Memory B cell (primary cell): Measurements from ENCODE around the gene RBM34.

Experiments
- ATAC-seq: fragments of 150-1000 bp; cut with Tn5 transposase; 2 replicates; pipeline ENCODE4 v1.10.0; 2021; ENCODE audit warnings: low read depth, mild to moderate bottlenecking, moderate library complexity
- DNase-seq, 2 donors: peaks; one replicate each; pipeline ENCODE4 v3.0.0; 2022; ENCODE audit warnings: low spot score in 2 of 2
- H3K27ac Mint-ChIP-seq: one replicate; pipeline ENCODE4 v1.8.0; 2022; ENCODE audit warnings: mild to moderate bottlenecking, moderate library complexity, mixed read lengths
- H3K27me3 Mint-ChIP-seq: one replicate; pipeline ENCODE4 v1.8.0; 2022; ENCODE audit warnings: mixed read lengths
- H3K36me3 Mint-ChIP-seq: one replicate; pipeline ENCODE4 v1.8.0; 2022; ENCODE audit warnings: mild to moderate bottlenecking, mixed read lengths
- H3K4me1 Mint-ChIP-seq: one replicate; pipeline ENCODE4 v1.8.0; 2022; ENCODE audit warnings: mixed read lengths
- H3K4me3 Mint-ChIP-seq: one replicate; pipeline ENCODE4 v1.8.0; 2022; ENCODE audit warnings: mild to moderate bottlenecking, moderate library complexity, mixed read lengths
- H3K9me3 Mint-ChIP-seq: one replicate; pipeline ENCODE4 v1.8.0; 2022; ENCODE audit warnings: mixed read lengths

Gene RBM34

GRCh38 chr1:235113183-235113917 lies 47.7 kb downstream of the RBM34 start:
- Mint-ChIP-seq H3K36me3 (peaks cover 33% of the 10 kb centered on the region), H3K4me3 (no peak overlapping the region), H3K27me3 (no peaks in the 10 kb centered on the region), H3K9me3 (no peaks in the 10 kb centered on the region), H3K4me1 (peaks cover 2% of the 10 kb centered on the region), H3K27ac (peak overlapping the region; percentile 50)
- DNase-seq (no peak), ATAC-seq (no peak)

- Mint-ChIP-seq H3K4me1 (peaks cover 3% of the 10 kb centered on the region), H3K9me3 (no peaks in the 10 kb centered on the region), H3K27me3 (no peaks in the 10 kb centered on the region), H3K27ac (no peak overlapping the region), H3K4me3 (no peak overlapping the region), H3K36me3 (peaks cover 31% of the 10 kb centered on the region)
- DNase-seq (no peak), ATAC-seq (no peak)
These were observed 48.5 kb downstream of the RBM34 start for GRCh38 chr1:235112297-235113182.

- no peaks in the 10 kb centered on the region for H3K9me3 Mint-ChIP-seq
- H3K4me1 Mint-ChIP-seq = peaks cover 6% of the 10 kb centered on the region
- H3K36me3 Mint-ChIP-seq = peaks cover 35% of the 10 kb centered on the region
- H3K4me3 Mint-ChIP-seq = no peak overlapping the region
- no peak overlapping the region for H3K27ac Mint-ChIP-seq
- DNase-seq (no peak), ATAC-seq (no peak)
- no peaks in the 10 kb centered on the region for H3K27me3 Mint-ChIP-seq
These were observed 49.9 kb downstream of the RBM34 start for GRCh38 chr1:235111107-235111506.

DNA sequence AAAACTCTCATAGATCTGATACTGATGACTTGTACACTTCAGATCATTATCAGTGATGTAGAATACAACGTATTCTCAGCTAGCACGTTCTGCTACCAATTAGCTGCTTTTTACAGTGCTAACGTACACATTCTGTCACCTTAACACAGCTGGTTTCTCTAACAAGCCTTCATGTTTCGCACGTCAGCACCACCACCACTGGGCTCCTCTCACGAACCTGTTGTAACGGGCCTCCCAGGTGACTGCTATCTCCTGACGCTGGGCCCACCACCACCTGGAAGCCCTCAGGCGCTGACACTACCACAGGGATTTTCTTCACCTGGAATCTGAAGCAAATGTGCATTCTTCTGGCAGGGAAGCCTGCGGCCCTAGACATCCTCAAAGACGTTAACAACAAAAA lies 52.2 kb downstream of the RBM34 start:
- Mint-ChIP-seq H3K4me1 (peaks cover 16% of the 10 kb centered on the region), H3K27me3 (no peaks in the 10 kb centered on the region), H3K36me3 (peaks cover 29% of the 10 kb centered on the region), H3K4me3 (no peak overlapping the region), H3K27ac (no peak overlapping the region), H3K9me3 (no peaks in the 10 kb centered on the region)
- DNase-seq (no peak), ATAC-seq (no peak)

DNA sequence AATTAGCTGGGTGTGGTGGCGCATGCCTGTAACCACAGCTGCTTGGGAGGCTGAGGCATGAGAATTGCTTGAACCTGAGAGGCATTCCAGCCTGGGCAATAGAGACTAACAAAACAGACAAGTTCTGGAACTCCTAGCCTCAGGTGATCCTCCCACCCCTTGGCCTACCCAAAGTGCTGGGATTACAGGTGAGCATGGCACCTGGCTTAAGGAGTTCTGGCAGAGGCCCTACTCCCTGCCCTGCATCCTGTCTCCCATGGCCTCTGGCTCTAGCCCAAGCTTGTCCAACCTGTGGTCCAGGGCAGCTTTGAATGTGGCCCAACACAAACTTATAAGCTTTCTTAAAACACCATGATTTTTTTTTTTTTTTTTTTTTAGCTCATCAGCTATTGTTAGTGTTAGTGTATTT lies 52.9 kb downstream of the RBM34 start:
- no peak for DNase-seq
- peaks cover 17% of the 10 kb centered on the region for H3K4me1 Mint-ChIP-seq
- H3K36me3 Mint-ChIP-seq = peaks cover 24% of the 10 kb centered on the region
- H3K27me3 Mint-ChIP-seq = no peaks in the 10 kb centered on the region
- H3K9me3 Mint-ChIP-seq = no peaks in the 10 kb centered on the region
- no peak overlapping the region for H3K27ac Mint-ChIP-seq
- H3K4me3 Mint-ChIP-seq = no peak overlapping the region
- ATAC-seq = no peak

DNA sequence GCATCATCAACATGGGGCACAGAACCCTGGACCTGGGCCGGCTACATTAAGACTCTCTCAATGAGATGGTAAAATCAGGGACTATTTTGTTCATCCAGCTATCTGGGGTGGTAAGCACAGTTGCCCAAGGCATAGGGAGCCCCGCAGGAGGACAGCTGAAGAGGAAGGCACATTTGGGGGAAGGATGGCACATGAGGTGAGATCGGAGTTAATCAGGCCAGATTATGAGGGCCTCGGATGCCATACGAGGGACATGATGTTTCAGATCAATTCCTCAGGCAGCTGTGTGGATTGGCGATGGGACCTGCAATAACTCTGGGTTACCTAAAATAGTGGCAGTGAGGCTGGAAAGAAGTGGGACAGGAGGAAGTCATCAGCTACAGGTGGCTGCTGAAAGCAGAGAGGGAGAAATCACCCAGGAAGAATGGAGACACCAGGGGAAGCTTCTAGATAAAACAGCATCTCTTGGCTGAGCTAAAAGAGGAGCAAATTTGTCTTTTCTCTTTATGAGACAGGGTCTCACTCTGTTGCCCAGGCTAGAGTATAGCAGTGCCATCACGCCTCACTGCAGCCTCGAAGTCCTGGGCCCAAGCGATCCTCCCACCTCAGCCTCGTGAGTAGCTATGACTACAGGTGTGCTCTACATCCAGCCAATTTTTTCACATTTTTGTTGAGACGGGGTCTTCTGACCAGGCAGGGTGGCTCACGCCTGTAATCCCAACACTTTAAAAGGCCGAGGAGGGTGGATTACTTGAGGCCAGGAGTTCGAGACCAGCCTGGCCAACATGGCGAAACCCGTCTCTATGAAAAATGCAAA lies 53.5 kb downstream of the RBM34 start:
- H3K4me1 Mint-ChIP-seq = peaks cover 17% of the 10 kb centered on the region
- no peak for DNase-seq
- peaks cover 21% of the 10 kb centered on the region for H3K36me3 Mint-ChIP-seq
- H3K4me3 Mint-ChIP-seq = no peak overlapping the region
- no peaks in the 10 kb centered on the region for H3K27me3 Mint-ChIP-seq
- H3K9me3 Mint-ChIP-seq = no peaks in the 10 kb centered on the region
- peak overlapping the region; percentile 35 for H3K27ac Mint-ChIP-seq
- ATAC-seq = no peak

DNA sequence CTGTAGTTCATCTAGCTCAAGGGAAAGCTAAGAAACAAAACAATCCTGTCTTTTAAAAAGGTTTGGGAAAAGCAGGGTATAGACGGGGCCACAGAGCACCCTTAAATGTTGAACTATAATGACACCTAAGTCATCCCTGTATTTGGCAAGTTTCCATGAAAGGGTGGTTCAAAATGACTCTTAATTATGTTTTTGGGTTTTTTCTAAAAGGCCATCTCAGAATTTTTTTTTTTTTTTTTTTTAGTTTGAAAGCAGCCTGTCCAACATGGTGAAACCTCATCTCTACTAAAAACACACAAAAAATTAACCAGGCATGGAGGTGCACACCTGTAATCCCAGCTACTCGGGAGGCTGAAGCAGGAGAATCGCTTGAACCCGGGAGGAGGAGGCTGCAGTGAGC lies 54.6 kb downstream of the RBM34 start:
- DNase-seq (no peak), ATAC-seq (no peak)
- Mint-ChIP-seq H3K4me1 (peaks cover 17% of the 10 kb centered on the region), H3K27me3 (peaks cover 3% of the 10 kb centered on the region), H3K36me3 (peaks cover 21% of the 10 kb centered on the region), H3K4me3 (no peak overlapping the region), H3K9me3 (no peaks in the 10 kb centered on the region), H3K27ac (no peak overlapping the region)

DNA sequence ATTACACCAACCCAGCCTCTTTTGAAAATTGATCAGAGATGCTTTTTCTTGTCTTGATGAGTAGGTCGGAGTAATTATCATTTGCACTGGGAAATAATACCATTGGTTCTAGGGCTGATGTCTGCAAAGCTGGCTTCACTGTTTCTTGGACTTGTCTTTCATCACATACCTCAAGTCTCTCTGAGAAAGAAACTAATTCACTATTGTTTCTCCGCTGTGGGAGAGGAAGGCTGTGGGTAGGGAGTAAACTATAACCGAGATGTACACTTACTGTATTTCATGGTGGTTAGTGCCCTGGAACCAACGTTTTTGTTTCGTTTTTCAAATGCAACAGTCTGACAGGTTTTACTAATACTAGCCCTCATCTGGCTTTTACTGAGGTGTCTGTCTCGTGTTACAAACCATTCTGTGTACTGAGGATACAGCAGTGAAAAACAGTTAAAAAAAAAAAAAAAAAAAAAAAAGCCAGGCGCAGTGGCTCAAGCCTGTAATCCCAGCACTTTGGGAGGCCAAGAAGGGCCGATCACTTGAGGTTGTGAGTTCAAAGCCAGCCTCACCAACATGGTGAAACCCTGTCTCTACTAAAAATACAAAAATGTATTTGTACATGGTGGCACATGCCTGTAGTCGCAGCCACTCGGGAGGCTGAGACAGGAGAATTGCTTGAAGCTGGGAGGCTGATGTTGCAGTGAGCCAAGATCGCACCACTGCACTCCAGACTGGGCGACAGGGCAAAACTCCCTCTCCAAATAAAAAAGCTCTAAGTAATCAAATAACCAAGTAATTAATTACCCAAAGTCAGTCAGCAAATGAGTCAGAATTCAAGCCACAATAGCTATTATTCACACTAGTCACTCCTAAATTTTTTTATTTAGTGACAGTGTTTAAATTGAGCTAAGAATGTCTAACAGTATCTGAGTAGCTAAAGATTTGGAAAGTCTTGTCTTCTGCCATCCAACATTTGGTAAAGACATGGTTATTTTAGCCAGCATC lies 55.7 kb downstream of the RBM34 start:
- no peak for DNase-seq
- Mint-ChIP-seq H3K4me1 (peaks cover 17% of the 10 kb centered on the region), H3K36me3 (peaks cover 16% of the 10 kb centered on the region), H3K9me3 (no peaks in the 10 kb centered on the region), H3K4me3 (peak overlapping the region; percentile 74), H3K27ac (peak overlapping the region; percentile 77), H3K27me3 (peaks cover 4% of the 10 kb centered on the region)
- peak; percentile 39 for ATAC-seq

GRCh38 chr1:235102993-235103411 lies 58.0 kb downstream of the RBM34 start:
- Mint-ChIP-seq H3K27ac (no peak overlapping the region), H3K4me3 (no peak overlapping the region), H3K9me3 (no peaks in the 10 kb centered on the region), H3K27me3 (peaks cover 8% of the 10 kb centered on the region), H3K4me1 (peaks cover 15% of the 10 kb centered on the region), H3K36me3 (peaks cover 6% of the 10 kb centered on the region)
- ATAC-seq (no peak), DNase-seq (no peak)

DNA sequence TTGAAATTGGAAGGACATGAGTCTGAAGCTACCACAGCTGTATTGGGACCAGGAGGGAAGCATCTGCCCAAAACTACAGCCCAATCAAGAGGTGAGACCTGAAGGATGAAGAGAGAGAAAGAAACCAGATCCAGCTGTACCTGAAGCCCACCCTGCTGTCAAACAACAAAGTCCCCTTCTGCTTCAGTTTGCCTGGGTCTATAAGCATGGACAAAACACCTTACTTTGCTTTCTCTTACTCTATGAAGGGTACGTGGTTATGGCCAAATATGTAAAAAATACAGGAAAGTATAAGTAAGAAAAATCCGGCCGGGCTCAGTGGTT lies 58.8 kb downstream of the RBM34 start:
- Mint-ChIP-seq H3K9me3 (no peaks in the 10 kb centered on the region), H3K27ac (no peak overlapping the region), H3K27me3 (peaks cover 9% of the 10 kb centered on the region), H3K36me3 (peaks cover 2% of the 10 kb centered on the region), H3K4me3 (no peak overlapping the region), H3K4me1 (peaks cover 11% of the 10 kb centered on the region)
- DNase-seq = no peak
- no peak for ATAC-seq

DNA sequence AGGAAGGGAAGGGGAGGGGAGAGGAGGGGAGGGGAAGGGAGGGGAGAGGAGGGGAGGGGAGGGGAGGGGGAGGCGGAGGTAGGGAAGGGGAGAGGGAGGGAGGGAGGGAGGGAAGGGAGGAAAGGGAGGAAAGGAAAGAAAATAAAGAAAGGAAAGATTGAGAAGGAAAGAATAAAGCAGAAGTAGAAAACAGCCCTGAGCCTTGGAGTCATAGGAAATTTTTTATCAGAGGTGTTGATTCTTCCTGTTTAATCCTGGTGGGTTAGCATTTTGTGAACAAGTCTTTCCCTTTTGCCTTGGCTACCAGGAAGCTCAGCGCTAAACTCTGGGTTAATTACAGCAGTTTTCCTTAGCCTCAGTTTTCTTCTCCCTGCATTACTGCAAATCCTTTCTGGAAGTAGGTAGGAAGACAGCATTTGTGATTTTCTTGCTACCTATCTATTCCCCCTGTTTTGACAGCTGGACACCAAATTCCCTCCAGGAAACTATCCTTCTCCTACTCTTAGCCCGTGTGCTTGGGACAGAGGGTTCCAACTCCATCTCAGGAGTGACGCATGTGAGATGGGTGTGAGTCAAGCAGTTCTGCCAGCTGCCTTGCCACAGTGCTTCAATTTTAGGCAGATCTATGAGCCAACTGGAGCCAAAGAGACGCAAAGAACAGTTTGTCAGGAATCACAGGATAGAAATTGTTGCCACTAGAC lies 59.3 kb downstream of the RBM34 start:
- no peak for DNase-seq
- Mint-ChIP-seq H3K27ac (no peak overlapping the region), H3K9me3 (no peaks in the 10 kb centered on the region), H3K36me3 (peaks cover 1% of the 10 kb centered on the region), H3K4me3 (no peak overlapping the region), H3K27me3 (peaks cover 9% of the 10 kb centered on the region), H3K4me1 (peaks cover 11% of the 10 kb centered on the region)
- no peak for ATAC-seq

GRCh38 chr1:235100194-235100772 lies 60.8 kb downstream of the RBM34 start:
- H3K27me3 Mint-ChIP-seq = peaks cover 9% of the 10 kb centered on the region
- DNase-seq (no peak), ATAC-seq (peak; percentile 24)
- H3K27ac Mint-ChIP-seq = no peak overlapping the region
- H3K4me1 Mint-ChIP-seq = peaks cover 11% of the 10 kb centered on the region
- H3K36me3 Mint-ChIP-seq = peaks cover 1% of the 10 kb centered on the region
- H3K4me3 Mint-ChIP-seq = no peak overlapping the region
- H3K9me3 Mint-ChIP-seq = no peaks in the 10 kb centered on the region
